Measurements from ENCODE around the gene NDUFV1. TPM values are rescaled to one million over a fixed set of nuclear protein-coding genes. Genes with fewer than 3 reads are reported as not detected.

NDUFV1 gene
- total and polyA plus RNA-seq, 10 donors, result 132 to 258 (median 199) TPM

GRCh38 chr11:67646535-67647336 lies 40.0 kb downstream of the NDUFV1 start:
- intact Hi-C loops (cut with DNase I; ENCODE audit: low total_unique reads), result no loop called here
- Histone ChIP-seq H3K4me1 (peaks cover 38 to 70% (median 58%) of the 10 kb centered on the region in 6 donors), H3K27me3 (replicated peaks in 1 of 7) (peaks cover 0 to 24% (median 0%) of the 10 kb centered on the region in 7 donors), H3K9me3 (peaks cover 0 to 10% (median 5%) of the 10 kb centered on the region in 8 donors), H3K36me3 (no peaks in the 10 kb centered on the region), H3K27ac (peak overlapping the region in 3 of 8 donors; percentile 11 to 68 (median 20)), H3K4me3 (peak overlapping the region in 3 of 8 donors; percentile 5 to 47 (median 10))
- DNase-seq, result peak; percentile 93
- WGBS, 5 donors, result 17 to 29% (median 22%) methylated on average over 6 to 24 of the region's 24 CpGs
- TF ChIP-seq POLR2A (IDR thresholded peaks at IDR 0.05) (no peak), POLR2AphosphoS5 (IDR thresholded peaks at IDR 0.05) (peak; percentile 59 to 86 (median 82)), CTCF (IDR thresholded peaks at IDR 0.05 in 8 of 11, conservative IDR thresholded peaks at IDR 0.05 in 3 of 11) (peak in 9 of 11 experiments; percentile 20 to 51 (median 40))

DNA sequence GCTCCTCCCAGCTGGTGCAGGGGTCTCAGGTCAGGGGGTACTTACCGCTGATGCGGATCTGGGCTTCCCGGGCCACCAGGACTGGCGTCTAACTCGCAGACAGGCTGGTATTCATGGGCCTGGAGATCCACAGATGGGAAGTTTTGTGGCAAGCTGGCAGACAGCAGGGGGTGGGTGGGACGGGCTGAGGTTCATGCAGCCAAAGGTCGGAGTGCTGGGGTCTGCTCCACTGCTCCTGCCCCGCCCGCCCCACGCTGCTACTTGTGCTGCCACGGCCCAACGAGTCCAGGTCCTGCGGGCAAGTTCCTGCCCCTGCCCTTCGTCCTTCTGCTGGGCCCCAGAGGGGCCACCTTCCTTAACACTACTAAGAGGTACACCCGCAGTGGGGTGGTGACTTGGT lies 40.7 kb downstream of the NDUFV1 start:
- Histone ChIP-seq H3K9me3 (peaks cover 0 to 10% (median 5%) of the 10 kb centered on the region in 8 donors), H3K27me3 (replicated peaks in 1 of 7) (peaks cover 0 to 23% (median 0%) of the 10 kb centered on the region in 7 donors), H3K4me3 (no peak overlapping the region), H3K27ac (peak overlapping the region in 1 of 8 donors; percentile 68), H3K4me1 (peaks cover 38 to 70% (median 58%) of the 10 kb centered on the region in 6 donors), H3K36me3 (no peaks in the 10 kb centered on the region)
- no peak for TF ChIP-seq POLR2AphosphoS5 (IDR thresholded peaks at IDR 0.05)
- no peak for TF ChIP-seq POLR2A (IDR thresholded peaks at IDR 0.05)
- no peak for TF ChIP-seq CTCF (IDR thresholded peaks at IDR 0.05 in 8 of 11, conservative IDR thresholded peaks at IDR 0.05 in 3 of 11)
- DNase-seq, result no peak
- WGBS, 5 donors, result 23 to 39% (median 36%) methylated on average over 7 to 15 of the region's 15 CpGs
- intact Hi-C loops (cut with DNase I; ENCODE audit: low total_unique reads), result no loop called here

DNA sequence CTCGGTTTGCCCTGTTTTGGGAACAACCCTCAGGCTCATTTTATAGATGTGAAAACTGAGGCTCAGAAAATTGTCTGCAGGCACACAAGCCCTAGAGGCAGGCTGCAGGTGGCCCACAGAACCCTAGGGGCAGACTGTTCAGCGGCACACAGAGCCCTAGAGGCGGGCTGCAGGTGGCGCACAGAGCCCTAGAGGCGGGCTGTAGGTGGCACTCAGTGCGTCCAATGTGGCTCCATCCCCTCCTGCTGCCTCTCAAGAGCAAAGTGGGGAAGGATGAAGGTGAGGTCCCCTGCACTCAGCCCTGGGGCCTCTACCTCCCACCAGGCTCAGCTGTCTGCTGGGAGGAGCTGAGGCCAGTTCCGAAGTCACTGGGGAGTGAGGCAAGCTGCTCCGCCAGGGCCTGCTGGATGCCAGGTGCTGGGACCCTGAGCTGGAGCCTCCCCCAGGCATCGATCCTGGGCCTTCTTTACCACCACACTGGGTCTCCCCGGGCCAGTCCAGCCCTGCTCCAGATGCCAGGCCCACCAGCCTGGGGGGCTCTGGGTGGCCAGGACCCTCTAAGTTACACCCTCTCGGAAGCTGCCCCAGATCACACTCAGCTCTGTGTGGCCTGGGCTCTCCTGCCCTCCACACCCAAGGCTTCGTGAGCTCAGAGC lies 41.5 kb downstream of the NDUFV1 start:
- intact Hi-C loops (cut with DNase I; ENCODE audit: low total_unique reads), result no loop called here
- DNase-seq, result peak; percentile 91

More for the DNA sequence above, 41.5 kb downstream of the NDUFV1 start:
- Histone ChIP-seq H3K27me3 (replicated peaks in 1 of 7) (peaks cover 0 to 23% (median 0%) of the 10 kb centered on the region in 7 donors), H3K4me3 (peak overlapping the region in 1 of 8 donors; percentile 39), H3K9me3 (peaks cover 0 to 10% (median 5%) of the 10 kb centered on the region in 8 donors), H3K4me1 (peaks cover 38 to 70% (median 58%) of the 10 kb centered on the region in 6 donors), H3K36me3 (no peaks in the 10 kb centered on the region), H3K27ac (peak overlapping the region in 5 of 8 donors; percentile 33 to 68 (median 48))
- WGBS, 5 donors, result 23 to 48% (median 39%) methylated on average over 8 to 12 of the region's 12 CpGs
- TF ChIP-seq POLR2AphosphoS5 (IDR thresholded peaks at IDR 0.05) (peak in 2 of 3 donors; percentile 18 to 30), POLR2A (IDR thresholded peaks at IDR 0.05) (no peak), CTCF (IDR thresholded peaks at IDR 0.05 in 8 of 11, conservative IDR thresholded peaks at IDR 0.05 in 3 of 11) (peak; percentile 37 to 62 (median 50))

Data from spleen (tissue), 11 donors.